T-cell (primary cell): ENCODE results near the gene CHAF1B. TPM values are rescaled to one million over a fixed set of nuclear protein-coding genes. Genes with fewer than 3 reads are reported as not detected.

Source experiments
- ATAC-seq, 4 experiments: fragments of 200-7000 bp in 3 of 4; fragments of 150-1000 bp in 1 of 4; cut with Tn5 transposase; replicated peaks in 1 of 4; 1 replicate in 3 of 4; 2 replicates in 1 of 4; pipeline ENCODE4 v1.10.0; 2021; ENCODE audit warnings: moderate library complexity in 3 of 4, mild to moderate bottlenecking in 2 of 4, moderate number of reproducible peaks in 1 of 4
- CTCF ChIA-PET, 2 donors: fragments of 300-600 bp; sonication (Branson Sonifier 250); formaldehyde crosslinking; loops; one replicate each; lab custom pipeline; 2022; ENCODE audit warnings: antibody characterized with exemption in 2 of 2; lab: Charles Lee
- POLR2A ChIA-PET, 2 donors: fragments of 300-600 bp; sonication (Branson Sonifier 250); formaldehyde crosslinking; loops; one replicate each; lab custom pipeline; 2022; ENCODE audit warnings: antibody characterized with exemption in 2 of 2; lab: Charles Lee
- DNase-seq, 35 experiments: peaks; one replicate each; pipeline versions ENCODE4 v3.0.0 to v3.0.0-alpha.2; 2013 to 2023
- H3K27ac ChIP-seq: one replicate; pipeline ENCODE4 v1.5.1; 2013; ENCODE audit warnings: low read length
- H3K27me3 ChIP-seq, 2 experiments: replicated peaks in 1 of 2; 1 replicate in 1 of 2; 2 replicates in 1 of 2; pipeline versions ENCODE4 v1.6.1 to v1.7.0; 2013; ENCODE audit warnings: low read length in 1 of 2, mixed read lengths in 1 of 2; ENCODE audit not compliant: control insufficient read depth in 2 of 2, insufficient read depth in 2 of 2; ENCODE audit errors: extremely low read depth in 1 of 2
- H3K36me3 ChIP-seq, 2 donors: 1 replicate in 1 of 2; 2 replicates in 1 of 2; pipeline versions ENCODE4 v1.6.1 to v1.7.0; 2013; ENCODE audit warnings: low read length in 1 of 2; ENCODE audit not compliant: control insufficient read depth in 2 of 2, insufficient read depth in 1 of 2; ENCODE audit errors: extremely low read depth in 1 of 2
- H3K4me1 ChIP-seq, 2 experiments: 1 replicate in 1 of 2; 2 replicates in 1 of 2; pipeline versions ENCODE4 v1.6.1 to v1.7.0; 2013; ENCODE audit warnings: low read length in 2 of 2, mixed read lengths in 1 of 2; ENCODE audit not compliant: insufficient read depth in 2 of 2, control insufficient read depth in 1 of 2; ENCODE audit errors: extremely low read depth in 1 of 2
- H3K4me3 ChIP-seq, 2 donors: 1 replicate in 1 of 2; 2 replicates in 1 of 2; pipeline versions ENCODE4 v1.5.1 to v1.7.0; 2013; ENCODE audit warnings: mild to moderate bottlenecking in 2 of 2, low read length in 1 of 2, moderate library complexity in 1 of 2; ENCODE audit not compliant: control insufficient read depth in 1 of 2; ENCODE audit errors: extremely low read depth in 1 of 2
- H3K9me3 ChIP-seq: 2 replicates; pipeline ENCODE4 v1.7.0; 2013
- H3K27ac Mint-ChIP-seq, 2 donors: one replicate each; pipeline ENCODE4 v1.8.0; 2020 to 2021; ENCODE audit warnings: mild to moderate bottlenecking in 2 of 2, mixed read lengths in 2 of 2
- H3K27me3 Mint-ChIP-seq, 2 donors: one replicate each; pipeline ENCODE4 v1.8.0; 2021 to 2022; ENCODE audit warnings: mixed read lengths in 2 of 2
- H3K36me3 Mint-ChIP-seq: one replicate; pipeline ENCODE4 v1.8.0; 2021; ENCODE audit warnings: mixed read lengths
- H3K4me1 Mint-ChIP-seq, 3 donors: one replicate each; pipeline ENCODE4 v1.8.0; 2020 to 2022; ENCODE audit warnings: mixed read lengths in 3 of 3, mild to moderate bottlenecking in 1 of 3
- H3K4me3 Mint-ChIP-seq, 3 donors: one replicate each; pipeline ENCODE4 v1.8.0; 2020 to 2022; ENCODE audit warnings: mild to moderate bottlenecking in 3 of 3, mixed read lengths in 3 of 3, moderate library complexity in 3 of 3
- H3K9me3 Mint-ChIP-seq, 3 donors: one replicate each; pipeline ENCODE4 v1.8.0; 2020 to 2022; ENCODE audit warnings: mixed read lengths in 3 of 3
- WGBS: methylation state at CpG from one replicate; pipeline ENCODE4 v1.1.5; 2013; ENCODE audit warnings: missing lambda C conversion rate; ENCODE audit not compliant: insufficient coverage; 5-methylcytosine and 5-hydroxymethylcytosine counted together
- total RNA-seq, 35 experiments: library from RNA in 6 of 35; stranded (reverse) in 6 of 35; fragments of 120-200 nt in 1 of 35; gene quantifications; one replicate each; pipeline versions ENCODE4 v1.2.1 to v1.2.4 and lab custom pipeline; 2013 to 2026

CHAF1B gene
- total RNA-seq, 5 donors from 2014 or later (not counting 1 experiment from before 2014, with no cell fraction given): 2.1 to 5.1 (median 3.5) TPM

GRCh38 chr21:36436829-36437744 is 51.9 kb downstream of the CHAF1B start:
- 77% methylated on average over 2 of the region's 5 CpGs for WGBS
- Histone ChIP-seq H3K4me1 (no peaks in the 10 kb centered on the region), H3K27ac (no peak overlapping the region), H3K36me3 (no peaks in the 10 kb centered on the region), H3K9me3 (no peaks in the 10 kb centered on the region), H3K27me3 (peaks cover 0 to 18% of the 10 kb centered on the region in 2 experiments), H3K4me3 (no peak overlapping the region)
- no peak for ATAC-seq
- H3K9me3 Mint-ChIP-seq: peaks cover 0 to 5% (median 2%) of the 10 kb centered on the region in 3 donors
- H3K36me3 Mint-ChIP-seq: no peaks in the 10 kb centered on the region
- peaks cover 21 to 25% of the 10 kb centered on the region in 2 donors for H3K27me3 Mint-ChIP-seq
- no peak overlapping the region for H3K4me3 Mint-ChIP-seq
- ChIA-PET POLR2A (no interaction called here), CTCF (interaction anchor here (0.6 to 0.7 kb wide), 2 partner anchors 127 to 261 kb away, joined by 4 to 5 read pairs; no protein-coding TSS in a partner anchor)
- peaks cover 0 to 2% (median 0%) of the 10 kb centered on the region in 3 donors for H3K4me1 Mint-ChIP-seq
- no peak for DNase-seq
- H3K27ac Mint-ChIP-seq: no peak overlapping the region

DNA sequence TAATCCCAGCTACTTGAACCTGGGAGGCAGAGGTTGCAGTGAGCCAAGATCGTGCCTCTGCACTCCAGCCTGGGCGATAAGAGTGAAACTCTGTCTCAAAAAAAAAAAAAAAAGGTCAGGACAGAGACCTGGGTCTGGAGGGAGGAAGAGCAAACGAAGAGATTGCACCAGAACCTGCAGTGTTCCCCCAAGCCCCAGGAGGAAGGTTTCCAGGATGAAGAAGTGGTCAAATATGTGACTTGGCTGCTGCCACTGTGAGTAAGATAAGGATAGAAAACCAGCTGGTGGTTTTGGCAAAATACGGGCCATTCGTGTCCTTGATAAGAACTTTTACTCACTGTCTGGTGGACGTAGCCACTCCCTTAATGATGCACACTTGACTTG is 52.5 kb downstream of the CHAF1B start:
- no peaks in the 10 kb centered on the region for H3K9me3 ChIP-seq
- no peak overlapping the region for H3K27ac ChIP-seq
- H3K27me3 Mint-ChIP-seq: peaks cover 15 to 18% of the 10 kb centered on the region in 2 donors
- no peaks in the 10 kb centered on the region for H3K4me1 ChIP-seq
- H3K36me3 ChIP-seq: no peaks in the 10 kb centered on the region
- CTCF ChIA-PET: interaction anchor here (0.6 to 0.7 kb wide), 2 partner anchors 128 to 262 kb away, joined by 4 to 5 read pairs; no protein-coding TSS in a partner anchor
- ATAC-seq (no peak), DNase-seq (no peak)
- POLR2A ChIA-PET: no interaction called here
- peaks cover 0 to 5% (median 2%) of the 10 kb centered on the region in 3 donors for H3K9me3 Mint-ChIP-seq
- no peaks in the 10 kb centered on the region for H3K36me3 Mint-ChIP-seq
- peaks cover 0 to 16% of the 10 kb centered on the region in 2 experiments for H3K27me3 ChIP-seq
- WGBS: 71% methylated on average over 2 of the region's 6 CpGs
- no peak overlapping the region for H3K27ac Mint-ChIP-seq
- H3K4me1 Mint-ChIP-seq: no peaks in the 10 kb centered on the region
- no peak overlapping the region for H3K4me3 ChIP-seq
- no peak overlapping the region for H3K4me3 Mint-ChIP-seq

GRCh38 chr21:36441715-36442114 is 56.5 kb downstream of the CHAF1B start:
- H3K27me3 Mint-ChIP-seq: peaks cover 0 to 12% of the 10 kb centered on the region in 2 donors
- CTCF ChIA-PET: no interaction called here
- ATAC-seq (no peak), DNase-seq (no peak)
- POLR2A ChIA-PET: no interaction called here
- H3K36me3 Mint-ChIP-seq: no peaks in the 10 kb centered on the region
- 92% methylated on average over 4 of the region's 6 CpGs for WGBS
- no peaks in the 10 kb centered on the region for H3K4me1 ChIP-seq
- peaks cover 0 to under 1% of the 10 kb centered on the region in 2 experiments for H3K27me3 ChIP-seq
- no peak overlapping the region for H3K4me3 ChIP-seq
- no peaks in the 10 kb centered on the region for H3K9me3 ChIP-seq
- H3K4me3 Mint-ChIP-seq: no peak overlapping the region
- no peaks in the 10 kb centered on the region for H3K36me3 ChIP-seq
- H3K4me1 Mint-ChIP-seq: no peaks in the 10 kb centered on the region
- no peak overlapping the region for H3K27ac Mint-ChIP-seq
- no peak overlapping the region for H3K27ac ChIP-seq
- peaks cover 0 to 5% (median 2%) of the 10 kb centered on the region in 3 donors for H3K9me3 Mint-ChIP-seq

DNA sequence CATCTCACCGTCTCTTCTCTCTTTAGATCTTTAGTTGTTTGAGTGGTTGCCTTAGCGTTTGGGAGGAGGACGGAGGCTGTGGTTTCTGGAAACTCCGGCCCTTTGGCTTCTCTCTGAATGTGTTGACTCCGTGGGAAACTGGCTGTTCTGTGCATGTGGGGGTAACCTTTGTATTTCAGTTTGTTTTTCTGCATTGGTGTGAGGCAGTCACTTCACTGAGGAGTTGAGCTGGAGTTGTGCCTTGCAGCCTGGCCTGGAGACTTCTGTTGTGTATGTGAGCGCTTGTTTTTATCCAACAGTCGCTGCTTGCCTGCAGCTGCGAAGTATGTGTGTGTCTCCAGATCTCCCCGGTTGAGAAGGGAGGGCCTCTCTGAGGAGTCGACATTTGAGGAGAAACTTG is 61.1 kb downstream of the CHAF1B start:
- no peaks in the 10 kb centered on the region for H3K36me3 Mint-ChIP-seq
- peaks cover 0 to 15% of the 10 kb centered on the region in 2 donors for H3K27me3 Mint-ChIP-seq
- no peak overlapping the region for H3K4me3 ChIP-seq
- H3K36me3 ChIP-seq: no peaks in the 10 kb centered on the region
- 87% methylated on average over 10 of the region's 10 CpGs for WGBS
- no peaks in the 10 kb centered on the region for H3K9me3 ChIP-seq
- H3K27ac ChIP-seq: no peak overlapping the region
- no peak overlapping the region for H3K27ac Mint-ChIP-seq
- H3K4me1 ChIP-seq: no peaks in the 10 kb centered on the region
- H3K4me1 Mint-ChIP-seq: no peaks in the 10 kb centered on the region
- ATAC-seq (no peak), DNase-seq (no peak)
- no peak overlapping the region for H3K4me3 Mint-ChIP-seq
- CTCF ChIA-PET: no interaction called here
- peaks cover 0 to 3% of the 10 kb centered on the region in 2 experiments for H3K27me3 ChIP-seq
- no peaks in the 10 kb centered on the region for H3K9me3 Mint-ChIP-seq
- POLR2A ChIA-PET: interaction anchor here in 1 of 2 donors (0.6 kb wide), 1 partner anchor 1012 kb away, joined by 4 read pairs; no protein-coding TSS in a partner anchor

DNA sequence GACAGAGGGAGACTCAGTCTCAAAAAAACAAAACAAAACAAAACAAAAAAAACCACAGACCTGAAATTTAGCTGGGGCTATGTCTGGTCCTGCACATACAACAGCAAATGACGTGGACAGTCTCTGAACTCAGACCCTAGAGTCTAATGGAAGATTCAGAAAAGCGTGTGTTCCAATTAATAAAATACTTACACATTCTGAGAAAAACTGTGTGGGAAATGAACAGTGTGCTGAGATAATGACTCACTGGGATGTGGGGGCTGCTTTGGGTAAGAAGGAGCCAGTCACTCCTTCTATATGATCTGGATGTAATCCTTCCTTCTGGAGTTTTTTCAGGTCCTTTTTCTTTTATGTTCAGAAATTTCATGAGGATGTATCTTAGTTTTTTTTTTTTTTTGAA is 65.3 kb downstream of the CHAF1B start:
- peaks cover 3 to 21% of the 10 kb centered on the region in 2 donors for H3K27me3 Mint-ChIP-seq
- no peaks in the 10 kb centered on the region for H3K9me3 ChIP-seq
- ChIA-PET POLR2A (no interaction called here), CTCF (no interaction called here)
- no peaks in the 10 kb centered on the region for H3K4me1 Mint-ChIP-seq
- no peak for ATAC-seq
- no peak overlapping the region for H3K27ac ChIP-seq
- no peak for DNase-seq
- H3K36me3 Mint-ChIP-seq: no peaks in the 10 kb centered on the region
- H3K27me3 ChIP-seq: peaks cover 0 to 3% of the 10 kb centered on the region in 2 experiments
- H3K4me1 ChIP-seq: no peaks in the 10 kb centered on the region
- H3K4me3 ChIP-seq: no peak overlapping the region
- no CpG with 5 or more reads among the region's 2 CpGs for WGBS
- no peaks in the 10 kb centered on the region for H3K36me3 ChIP-seq
- H3K4me3 Mint-ChIP-seq: no peak overlapping the region
- H3K9me3 Mint-ChIP-seq: no peaks in the 10 kb centered on the region
- no peak overlapping the region for H3K27ac Mint-ChIP-seq

DNA sequence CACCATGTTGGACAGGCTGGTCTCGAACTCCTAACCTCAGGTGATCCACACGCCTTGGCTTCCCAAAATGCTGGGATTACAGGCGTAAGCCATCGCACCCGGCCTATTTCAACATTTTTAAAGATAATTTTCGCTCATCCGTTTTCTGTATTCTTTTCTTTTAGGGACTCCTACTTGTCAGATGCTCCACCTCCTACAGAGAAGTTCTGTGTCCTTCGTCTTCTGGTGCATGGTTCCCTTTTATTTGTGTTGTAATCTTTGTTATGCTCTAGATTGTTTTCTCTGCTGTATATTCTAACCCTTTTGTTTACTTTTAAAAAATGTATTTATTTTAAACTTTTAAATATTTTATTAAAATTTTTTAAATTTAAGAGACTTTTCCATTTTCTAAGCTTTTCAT is 66.3 kb downstream of the CHAF1B start:
- H3K27me3 ChIP-seq: peaks cover 0 to 3% of the 10 kb centered on the region in 2 experiments
- no peak overlapping the region for H3K4me3 ChIP-seq
- peaks cover 3 to 22% of the 10 kb centered on the region in 2 donors for H3K27me3 Mint-ChIP-seq
- ATAC-seq (no peak), DNase-seq (no peak)
- H3K27ac Mint-ChIP-seq: no peak overlapping the region
- H3K36me3 ChIP-seq: no peaks in the 10 kb centered on the region
- ChIA-PET POLR2A (interaction anchor here in 1 of 2 donors (0.6 kb wide), 1 partner anchor 26 kb away, joined by 3 read pairs; no protein-coding TSS in a partner anchor), CTCF (no interaction called here)
- no peaks in the 10 kb centered on the region for H3K4me1 Mint-ChIP-seq
- no peaks in the 10 kb centered on the region for H3K36me3 Mint-ChIP-seq
- no CpG with 5 or more reads among the region's 8 CpGs for WGBS
- H3K4me1 ChIP-seq: no peaks in the 10 kb centered on the region
- no peaks in the 10 kb centered on the region for H3K9me3 Mint-ChIP-seq
- no peak overlapping the region for H3K4me3 Mint-ChIP-seq
- H3K27ac ChIP-seq: no peak overlapping the region
- H3K9me3 ChIP-seq: no peaks in the 10 kb centered on the region
